Spleen (tissue), 11 donors: ENCODE data around the gene NOTCH1. TPM values are rescaled to one million over a fixed set of nuclear protein-coding genes. Genes with fewer than 3 reads are reported as not detected.

Source experiments
- DNase-seq: peaks from one replicate; pipeline ENCODE4 v3.0.0-alpha.2; 2020
- H3K27ac ChIP-seq, 8 donors: fragments of 200-600 bp; sonication (generic) in 7 of 8; 1 replicate in 4 of 8; 2 replicates in 4 of 8; pipeline versions ENCODE4 v1.5.0 to v1.8.0; 2016 to 2021; ENCODE audit warnings: inconsistent platforms in 4 of 8, mild to moderate bottlenecking in 4 of 8, moderate library complexity in 1 of 8
- H3K27me3 ChIP-seq, 7 donors: fragments of 200-600 bp; sonication (generic) in 6 of 7; replicated peaks in 1 of 7; 1 replicate in 4 of 7; 2 replicates in 3 of 7; pipeline versions ENCODE4 v1.5.0 to v1.8.0; 2016 to 2021; ENCODE audit warnings: inconsistent platforms in 3 of 7, mild to moderate bottlenecking in 1 of 7
- H3K36me3 ChIP-seq, 6 donors: fragments of 200-600 bp; sonication (generic) in 5 of 6; 1 replicate in 4 of 6; 2 replicates in 2 of 6; pipeline versions ENCODE4 v1.5.0 to v1.8.0; 2016 to 2021; ENCODE audit warnings: inconsistent platforms in 2 of 6
- H3K4me1 ChIP-seq, 6 donors: fragments of 200-600 bp; sonication (generic) in 5 of 6; 1 replicate in 3 of 6; 2 replicates in 3 of 6; pipeline versions ENCODE4 v1.5.0 to v1.8.0; 2016 to 2021; ENCODE audit warnings: inconsistent platforms in 3 of 6
- H3K4me3 ChIP-seq, 8 donors: fragments of 200-600 bp; sonication (generic) in 7 of 8; 1 replicate in 4 of 8; 2 replicates in 4 of 8; pipeline versions ENCODE4 v1.5.0 to v1.8.0; 2016 to 2021; ENCODE audit warnings: inconsistent platforms in 4 of 8, mild to moderate bottlenecking in 4 of 8, moderate library complexity in 2 of 8
- H3K9me3 ChIP-seq, 8 donors: fragments of 200-600 bp; sonication (generic) in 7 of 8; 1 replicate in 4 of 8; 2 replicates in 4 of 8; pipeline versions ENCODE4 v1.5.0 to v1.8.0; 2016 to 2021; ENCODE audit warnings: inconsistent platforms in 4 of 8
- CTCF ChIP-seq, 11 experiments: fragments of 200-600 bp in 7 of 11; fragments of 450-650 bp in 4 of 11; sonication (generic) in 4 of 11; IDR thresholded peaks in 8 of 11; conservative IDR thresholded peaks in 3 of 11; 1 replicate in 7 of 11; 2 replicates in 4 of 11; pipeline versions ENCODE4 v1.4.0 to v1.8.0; 2016 to 2021; ENCODE audit warnings: antibody characterized with exemption in 11 of 11, inconsistent platforms in 4 of 11, mild to moderate bottlenecking in 1 of 11
- POLR2A ChIP-seq, 3 donors: fragments of 450-650 bp; IDR thresholded peaks; one replicate each; pipeline ENCODE4 v1.5.1; 2017; ENCODE audit warnings: antibody characterized with exemption in 3 of 3, mild to moderate bottlenecking in 1 of 3
- POLR2AphosphoS5 ChIP-seq, 3 donors: sonication (generic); formaldehyde crosslinking; IDR thresholded peaks; one replicate each; pipeline ENCODE4 v1.5.1; 2017; ENCODE audit warnings: antibody characterized with exemption in 3 of 3
- WGBS, 5 donors: extraction: QIAGEN DNeasy Blood & Tissue Kit in 3 of 5; methylation state at CpG; one replicate each; pipeline versions ENCODE4 v1.1.5 to v1.1.7; 2013 to 2018; 5-methylcytosine and 5-hydroxymethylcytosine counted together
- intact Hi-C: fragments of 100-400 bp; cut with DNase I; formaldehyde crosslinking; loops from one replicate; pipeline ENCODE4 v1.15.0; 2023; ENCODE audit warnings: low total_unique reads
- polyA plus RNA-seq, 3 donors: library from polyadenylated mRNA; stranded (reverse); fragments of 200-250 nt; gene quantifications; one replicate each; pipeline ENCODE4 v1.2.1, GENCODE V29; 2013
- total RNA-seq, 7 donors: library from RNA; depleted of rRNA in 3 of 7; stranded (reverse); fragments of >200 nt in 3 of 7; fragmentation: NEBNext Ultra II Directional in 4 of 7; extraction: Animal tissue kit (Norgen Biotek cat#: 25700) in 4 of 7; gene quantifications; one replicate each; pipeline versions ENCODE4 v1.1.0 to v1.2.1, GENCODE V29; 2016 to 2021
- donor health status: healthy with polysubstance abuse.
- donor health status: DM: no; HTN: no; CAD: no; lungs with moderate emphysema.
- donor health status: DM: no; HTN: no; CAD: no.
- donor health status: Bipolar disorder and iron deficiency.
- donor health status: healthy.
- donor health status: DM: no; HTN: no; CAD: no.
- donor health status: DM: yes; HTN: yes; CAD: no.

The NOTCH1 gene
- total and polyA plus RNA-seq, 10 donors, result 4.9 to 140 (median 93.9) TPM

- WGBS, 5 donors, result 46 to 52% (median 49%) methylated on average over 11 to 15 of the region's 15 CpGs
- TF ChIP-seq POLR2A (IDR thresholded peaks at IDR 0.05), result no peak
- TF ChIP-seq POLR2AphosphoS5 (IDR thresholded peaks at IDR 0.05), result no peak
- TF ChIP-seq CTCF (IDR thresholded peaks at IDR 0.05 in 8 of 11, conservative IDR thresholded peaks at IDR 0.05 in 3 of 11), result no peak
- H3K9me3 ChIP-seq, result no peaks in the 10 kb centered on the region
- no peaks in the 10 kb centered on the region for H3K36me3 ChIP-seq
- no peak for DNase-seq
- H3K4me3 ChIP-seq, result no peak overlapping the region
- peaks cover 0 to 30% (median 0%) of the 10 kb centered on the region in 7 donors for H3K27me3 ChIP-seq
- peaks cover 0 to 31% (median 11%) of the 10 kb centered on the region in 6 donors for H3K4me1 ChIP-seq
- H3K27ac ChIP-seq, result peak overlapping the region in 2 of 8 donors; percentile 6 to 20
- intact Hi-C loops, result no loop called here
These were observed 33.2 kb upstream of the NOTCH1 start for GRCh38 chr9:136578915-136579649.

GRCh38 chr9:136578626-136578914, 32.7 kb upstream of the NOTCH1 start:
- H3K27ac ChIP-seq, result peak overlapping the region in 1 of 8 donors; percentile 6
- TF ChIP-seq POLR2AphosphoS5 (IDR thresholded peaks at IDR 0.05), result no peak
- no peak for TF ChIP-seq POLR2A (IDR thresholded peaks at IDR 0.05)
- TF ChIP-seq CTCF (IDR thresholded peaks at IDR 0.05 in 8 of 11, conservative IDR thresholded peaks at IDR 0.05 in 3 of 11), result no peak
- DNase-seq, result no peak
- 18 to 30% (median 23%) methylated on average over 4 to 7 of the region's 7 CpGs for WGBS, 5 donors
- H3K36me3 ChIP-seq, result no peaks in the 10 kb centered on the region
- H3K4me1 ChIP-seq, result peaks cover 0 to 31% (median 7%) of the 10 kb centered on the region in 6 donors
- H3K9me3 ChIP-seq, result no peaks in the 10 kb centered on the region
- intact Hi-C loops, result no loop called here
- peaks cover 0 to 25% (median 0%) of the 10 kb centered on the region in 7 donors for H3K27me3 ChIP-seq
- no peak overlapping the region for H3K4me3 ChIP-seq

GRCh38 chr9:136577941-136578625, 32.2 kb upstream of the NOTCH1 start:
- no peak for TF ChIP-seq POLR2AphosphoS5 (IDR thresholded peaks at IDR 0.05)
- no peak for TF ChIP-seq CTCF (IDR thresholded peaks at IDR 0.05 in 8 of 11, conservative IDR thresholded peaks at IDR 0.05 in 3 of 11)
- TF ChIP-seq POLR2A (IDR thresholded peaks at IDR 0.05), result no peak
- Histone ChIP-seq H3K4me3 (no peak overlapping the region), H3K36me3 (no peaks in the 10 kb centered on the region), H3K4me1 (peaks cover 3 to 31% (median 11%) of the 10 kb centered on the region in 6 donors), H3K27ac (peak overlapping the region in 1 of 8 donors; percentile 6), H3K9me3 (no peaks in the 10 kb centered on the region), H3K27me3 (peaks cover 0 to 20% (median 0%) of the 10 kb centered on the region in 7 donors)
- DNase-seq, result no peak
- intact Hi-C loops, result no loop called here
- 54 to 84% (median 58%) methylated on average over 15 to 27 of the region's 27 CpGs for WGBS, 5 donors

DNA sequence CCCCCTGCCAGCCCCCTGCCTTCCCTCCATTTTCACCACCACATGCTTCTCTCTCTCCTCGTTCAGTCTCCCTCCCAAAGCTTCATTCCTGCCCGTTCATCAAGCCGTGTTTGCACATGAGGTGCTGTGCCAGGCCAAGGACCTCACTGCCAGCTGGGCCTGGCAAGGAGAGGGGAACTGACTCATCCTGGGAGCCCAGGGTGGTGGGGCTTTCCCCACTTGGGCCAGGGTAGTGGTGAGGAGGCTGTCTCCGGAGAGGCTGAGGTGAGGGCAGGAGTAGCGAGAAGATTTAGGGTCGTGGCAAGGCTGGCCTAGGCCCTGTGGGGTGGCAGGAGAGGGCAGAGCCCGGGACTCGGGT, 30.4 kb upstream of the NOTCH1 start:
- intact Hi-C loops, result no loop called here
- Histone ChIP-seq H3K4me3 (no peak overlapping the region), H3K9me3 (no peaks in the 10 kb centered on the region), H3K4me1 (peaks cover 20 to 48% (median 29%) of the 10 kb centered on the region in 6 donors), H3K36me3 (no peaks in the 10 kb centered on the region), H3K27me3 (peaks cover 0 to 12% (median 0%) of the 10 kb centered on the region in 7 donors), H3K27ac (no peak overlapping the region)
- no peak for TF ChIP-seq POLR2A (IDR thresholded peaks at IDR 0.05)
- no peak for TF ChIP-seq POLR2AphosphoS5 (IDR thresholded peaks at IDR 0.05)
- TF ChIP-seq CTCF (IDR thresholded peaks at IDR 0.05 in 8 of 11, conservative IDR thresholded peaks at IDR 0.05 in 3 of 11), result no peak
- WGBS, 5 donors, result 60 to 81% (median 71%) methylated on average over 7 to 8 of the region's 8 CpGs
- no peak for DNase-seq
